OCI-M1 (cell line): ENCODE data around the gene OR4D1.

Source experiments
- DNase-seq: peaks from one replicate; lab custom pipeline; 2025; lab: John Stamatoyannopoulos, UW

Gene OR4D1

DNA sequence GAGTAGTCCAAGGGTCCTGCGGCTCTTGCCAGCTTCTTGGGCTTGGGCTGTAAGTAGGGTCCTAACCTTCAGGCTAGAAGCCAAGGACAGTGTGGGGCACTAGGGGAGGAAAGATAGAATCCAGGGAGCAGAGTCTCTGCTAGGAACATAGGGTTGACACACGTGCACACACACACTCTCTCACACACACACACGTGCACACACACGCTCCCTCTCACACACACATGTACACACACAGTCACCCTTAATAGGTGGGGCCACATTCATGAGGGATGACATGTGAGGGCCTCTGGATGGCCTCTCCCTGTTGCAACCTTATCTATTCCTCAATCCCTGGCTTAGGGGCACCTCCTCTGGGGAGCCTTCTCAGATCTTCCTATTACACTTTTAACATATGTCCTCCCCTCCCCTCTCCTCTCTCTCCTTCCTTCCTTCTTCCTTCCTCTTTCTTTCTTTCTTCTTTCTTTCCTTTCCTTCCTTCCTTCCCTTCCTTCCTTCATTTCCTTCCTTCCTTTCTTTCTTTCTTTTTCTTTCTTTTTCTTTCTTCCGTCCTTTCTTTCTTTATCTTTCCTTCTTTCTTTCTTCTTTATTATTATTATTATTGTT, 47.4 kb downstream of the OR4D1 start:
- DNase-seq, result peak; percentile 28

DNA sequence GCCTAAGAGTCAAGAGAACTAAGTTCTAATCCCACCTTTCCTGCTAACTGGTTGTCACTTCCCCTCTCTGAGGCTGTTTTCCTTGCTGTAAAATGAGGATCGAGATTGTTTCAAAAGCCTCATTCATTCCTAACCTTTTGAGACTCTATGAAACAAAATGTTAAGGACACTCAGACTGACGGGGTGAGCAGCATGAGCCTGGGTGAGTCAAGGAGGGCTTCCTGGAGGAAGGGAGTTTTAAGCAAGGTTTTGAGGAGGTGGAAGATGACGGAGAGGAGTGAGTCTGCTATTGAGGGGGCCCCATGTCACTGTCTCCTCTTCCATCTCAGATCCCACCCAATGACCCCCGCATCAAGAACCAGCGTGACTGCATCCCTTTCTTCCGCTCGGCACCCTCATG, 48.4 kb downstream of the OR4D1 start:
- no peak for DNase-seq

DNA sequence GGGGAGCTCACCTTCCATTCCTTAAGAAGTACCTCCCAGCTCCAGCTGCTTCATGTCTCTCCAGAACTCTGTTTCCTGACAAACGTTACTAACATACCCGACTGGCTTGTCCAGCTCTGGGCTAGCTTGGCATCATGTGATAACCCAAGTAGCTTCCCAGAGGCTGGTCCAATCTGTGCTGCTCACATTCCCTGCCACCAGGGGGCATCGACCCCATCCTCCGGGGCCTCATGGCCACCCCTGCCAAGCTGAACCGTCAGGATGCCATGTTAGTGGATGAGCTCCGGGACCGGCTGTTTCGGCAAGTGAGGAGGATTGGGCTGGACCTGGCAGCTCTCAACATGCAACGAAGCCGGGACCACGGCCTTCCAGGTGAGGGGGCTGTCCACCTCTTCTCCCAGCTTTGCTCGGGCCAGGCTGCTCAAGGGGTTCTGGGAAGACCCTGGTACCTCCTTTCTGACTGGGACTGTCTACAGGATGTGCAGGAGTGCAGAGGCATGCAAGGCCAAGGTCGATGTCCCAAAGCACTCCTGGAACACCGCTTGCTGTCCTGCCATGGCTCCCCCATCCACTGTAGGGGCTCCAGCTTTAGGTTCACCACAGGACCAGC, 51.9 kb downstream of the OR4D1 start:
- peak; percentile 75 for DNase-seq

DNA sequence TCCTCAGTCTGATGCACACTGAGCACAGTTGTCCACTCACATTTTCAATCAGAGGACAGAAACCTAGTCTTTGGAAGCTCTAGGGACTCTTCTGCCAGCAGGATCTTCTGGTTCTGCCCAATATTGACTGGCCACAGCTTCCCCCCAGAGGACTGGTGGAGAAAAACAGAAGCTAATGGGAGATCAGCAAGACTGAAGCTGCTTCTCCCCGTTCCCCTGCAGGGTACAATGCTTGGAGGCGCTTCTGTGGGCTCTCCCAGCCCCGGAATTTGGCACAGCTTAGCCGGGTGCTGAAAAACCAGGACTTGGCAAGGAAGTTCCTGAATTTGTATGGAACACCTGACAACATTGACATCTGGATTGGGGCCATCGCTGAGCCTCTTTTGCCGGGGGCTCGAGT, 54.7 kb downstream of the OR4D1 start:
- no peak for DNase-seq

DNA sequence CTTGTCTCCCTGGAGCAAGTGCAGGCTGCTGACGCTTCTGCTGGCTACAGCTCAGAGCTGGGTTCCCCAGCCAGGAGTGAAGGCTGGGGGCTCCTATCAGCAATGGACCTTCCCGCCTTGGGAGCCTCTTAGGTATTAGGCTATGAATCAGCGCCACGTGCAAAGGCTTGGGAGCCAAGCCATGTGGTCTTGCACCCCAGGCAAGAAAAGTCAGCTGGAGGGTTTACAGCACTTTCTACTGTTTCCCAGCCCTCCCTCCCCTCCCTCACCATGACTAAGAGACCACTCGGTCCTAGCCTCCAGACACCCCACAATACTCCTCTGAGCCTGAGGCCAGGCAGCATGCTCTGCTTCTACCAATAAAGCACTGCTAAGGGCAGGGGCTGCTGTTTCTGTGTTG, 56.6 kb downstream of the OR4D1 start:
- no peak for DNase-seq

DNA sequence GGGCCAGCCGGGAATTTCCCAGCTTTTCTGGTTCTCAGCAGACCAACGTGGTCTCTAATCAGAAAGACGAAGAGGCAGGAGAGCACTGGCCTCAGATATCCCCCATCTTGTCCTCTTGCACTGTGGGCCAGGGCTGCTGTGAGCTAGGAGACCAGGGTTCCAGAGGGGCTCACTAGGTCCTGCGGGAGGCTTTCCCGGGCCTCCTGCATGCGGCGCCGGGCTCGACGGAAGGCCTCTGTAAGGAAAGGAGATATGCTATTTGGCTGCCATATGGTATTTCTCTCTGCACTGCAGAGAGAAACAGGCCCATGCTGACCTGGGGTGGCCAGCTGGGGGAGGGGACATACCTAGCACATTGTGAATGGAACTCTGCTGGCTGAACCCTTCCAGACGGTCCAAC, 57.8 kb downstream of the OR4D1 start:
- DNase-seq, result no peak

DNA sequence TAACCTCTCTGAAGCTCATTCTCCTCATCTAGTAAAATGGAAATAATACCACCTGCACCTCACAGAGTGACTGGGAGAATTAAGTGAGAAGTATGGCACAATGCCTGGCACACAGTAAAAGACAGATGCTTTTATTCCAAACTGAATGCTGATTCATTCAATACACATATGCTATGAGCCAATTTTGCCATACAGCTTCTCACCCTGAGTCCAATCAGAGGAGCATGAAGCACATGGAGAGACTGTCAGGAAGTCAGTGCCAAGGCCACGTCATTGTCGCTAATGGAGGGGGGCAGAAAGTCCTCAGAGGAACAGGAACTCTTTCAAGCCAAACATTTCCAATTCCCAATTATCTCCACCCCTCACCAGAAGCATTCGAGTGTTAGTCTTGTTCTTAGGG, 59.3 kb downstream of the OR4D1 start:
- DNase-seq, result no peak

DNA sequence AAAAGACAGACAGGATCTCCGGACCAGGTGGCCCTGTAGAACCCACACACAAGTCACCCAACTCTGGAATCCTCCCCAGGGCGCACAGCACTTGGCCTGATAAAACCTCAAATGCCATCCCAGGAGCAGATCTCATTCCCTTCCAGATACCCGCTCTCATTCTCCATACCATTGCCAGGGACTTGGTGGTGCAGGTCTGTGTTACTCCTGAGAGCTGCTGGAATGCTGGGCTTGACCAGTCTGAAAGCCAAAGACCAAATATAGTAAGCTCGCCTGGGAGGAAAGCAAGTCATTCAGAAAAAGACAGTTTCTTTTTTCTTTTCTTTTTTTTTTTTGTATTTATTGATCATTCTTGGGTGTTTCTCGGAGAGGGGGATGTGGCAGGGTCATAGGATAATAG, 60.2 kb downstream of the OR4D1 start:
- no peak for DNase-seq
